Tibial nerve (tissue), 4 donors: ENCODE measurements around the gene MANBA. TPM values are rescaled to one million over a fixed set of nuclear protein-coding genes. Genes with fewer than 3 reads are reported as not detected.

ENCODE experiments used
- DNase-seq, 2 donors: peaks; one replicate each; pipeline ENCODE4 v3.0.0-alpha.2; 2019; ENCODE audit warnings: low spot score in 2 of 2
- H3K27ac ChIP-seq, 4 donors: fragments of 200-600 bp; sonication (generic) in 3 of 4; one replicate each; pipeline ENCODE4 v1.5.1; 2017 to 2019; ENCODE audit warnings: mild to moderate bottlenecking in 1 of 4
- H3K27me3 ChIP-seq, 2 donors: fragments of 200-600 bp; sonication (generic) in 1 of 2; one replicate each; pipeline versions ENCODE4 v1.5.1 to v1.6.0; 2017 to 2019
- H3K36me3 ChIP-seq, 3 donors: fragments of 200-600 bp; sonication (generic); one replicate each; pipeline ENCODE4 v1.5.1; 2018 to 2019
- H3K4me1 ChIP-seq, 4 donors: fragments of 200-600 bp; sonication (generic) in 3 of 4; one replicate each; pipeline ENCODE4 v1.5.1; 2017 to 2019
- H3K4me3 ChIP-seq, 4 donors: fragments of 200-600 bp; sonication (generic) in 3 of 4; one replicate each; pipeline ENCODE4 v1.5.1; 2017 to 2019; ENCODE audit warnings: mild to moderate bottlenecking in 1 of 4, moderate library complexity in 1 of 4
- H3K9me3 ChIP-seq, 4 donors: fragments of 200-600 bp; sonication (generic) in 3 of 4; one replicate each; pipeline ENCODE4 v1.5.1; 2017 to 2019
- CTCF ChIP-seq, 5 experiments: fragments of 200-600 bp in 3 of 5; fragments of 450-650 bp in 2 of 5; sonication (generic) in 3 of 5; IDR thresholded peaks; one replicate each; pipeline ENCODE4 v1.5.1; 2016 to 2019; ENCODE audit warnings: antibody characterized with exemption in 5 of 5, mild to moderate bottlenecking in 3 of 5, moderate library complexity in 2 of 5
- EP300 ChIP-seq, 2 donors: sonication (generic); formaldehyde crosslinking; IDR thresholded peaks; one replicate each; pipeline ENCODE4 v1.6.1; 2017; ENCODE audit warnings: antibody characterized with exemption in 2 of 2, mild to moderate bottlenecking in 1 of 2
- POLR2A ChIP-seq, 2 donors: fragments of 450-650 bp; IDR thresholded peaks; one replicate each; pipeline ENCODE4 v1.6.1; 2017; ENCODE audit warnings: antibody characterized with exemption in 2 of 2, mild to moderate bottlenecking in 2 of 2, moderate library complexity in 2 of 2
- WGBS, 2 donors: methylation state at CpG; one replicate each; pipeline ENCODE4 v1.1.5; 2018; 5-methylcytosine and 5-hydroxymethylcytosine counted together
- total RNA-seq, 4 donors: library from RNA; depleted of rRNA; stranded (reverse); fragments of >200 nt; gene quantifications; one replicate each; pipeline ENCODE4 v1.1.0, GENCODE V29; 2016

MANBA gene
- total RNA-seq, 4 donors from 2014 or later, result 26.1 to 38.1 (median 31.9) TPM

GRCh38 chr4:102696758-102697157 lies 64.0 kb downstream of the MANBA start:
- 78 to 80% methylated on average over 3 of the region's 3 CpGs for WGBS, 2 donors
- no peak for TF ChIP-seq EP300 (IDR thresholded peaks at IDR 0.05)
- no peak for TF ChIP-seq POLR2A (IDR thresholded peaks at IDR 0.05)
- TF ChIP-seq CTCF (IDR thresholded peaks at IDR 0.05), result no peak
- H3K4me3 ChIP-seq, result no peak overlapping the region
- H3K9me3 ChIP-seq, result no peaks in the 10 kb centered on the region
- no peaks in the 10 kb centered on the region for H3K4me1 ChIP-seq
- H3K27me3 ChIP-seq, result no peaks in the 10 kb centered on the region
- DNase-seq, result no peak
- no peak overlapping the region for H3K27ac ChIP-seq
- peaks cover 0 to 36% (median 0%) of the 10 kb centered on the region in 3 donors for H3K36me3 ChIP-seq

GRCh38 chr4:102694791-102695190 lies 66.0 kb downstream of the MANBA start:
- H3K36me3 ChIP-seq, result peaks cover 0 to 45% (median 0%) of the 10 kb centered on the region in 3 donors
- H3K4me1 ChIP-seq, result no peaks in the 10 kb centered on the region
- no peak overlapping the region for H3K27ac ChIP-seq
- H3K27me3 ChIP-seq, result no peaks in the 10 kb centered on the region
- DNase-seq, result no peak
- TF ChIP-seq POLR2A (IDR thresholded peaks at IDR 0.05), result no peak
- TF ChIP-seq CTCF (IDR thresholded peaks at IDR 0.05), result no peak
- no peak for TF ChIP-seq EP300 (IDR thresholded peaks at IDR 0.05)
- no peak overlapping the region for H3K4me3 ChIP-seq
- WGBS, 2 donors, result 88 to 95% methylated on average over 3 of the region's 3 CpGs
- no peaks in the 10 kb centered on the region for H3K9me3 ChIP-seq

- Histone ChIP-seq H3K4me3 (no peak overlapping the region), H3K27ac (no peak overlapping the region), H3K36me3 (peaks cover 0 to 50% (median 0%) of the 10 kb centered on the region in 3 donors), H3K9me3 (no peaks in the 10 kb centered on the region), H3K4me1 (no peaks in the 10 kb centered on the region), H3K27me3 (no peaks in the 10 kb centered on the region)
- 84 to 94% methylated on average over 5 of the region's 5 CpGs for WGBS, 2 donors
- TF ChIP-seq POLR2A (IDR thresholded peaks at IDR 0.05) (no peak), CTCF (IDR thresholded peaks at IDR 0.05) (no peak), EP300 (IDR thresholded peaks at IDR 0.05) (no peak)
- no peak for DNase-seq
These were observed 66.9 kb downstream of the MANBA start for GRCh38 chr4:102693861-102694260.

GRCh38 chr4:102693262-102693850 lies 67.4 kb downstream of the MANBA start:
- Histone ChIP-seq H3K27me3 (no peaks in the 10 kb centered on the region), H3K4me3 (no peak overlapping the region), H3K4me1 (no peaks in the 10 kb centered on the region), H3K27ac (no peak overlapping the region), H3K9me3 (no peaks in the 10 kb centered on the region), H3K36me3 (peaks cover 0 to 55% (median 0%) of the 10 kb centered on the region in 3 donors)
- no peak for DNase-seq
- TF ChIP-seq EP300 (IDR thresholded peaks at IDR 0.05) (no peak), POLR2A (IDR thresholded peaks at IDR 0.05) (no peak), CTCF (IDR thresholded peaks at IDR 0.05) (no peak)
- WGBS, 2 donors, result 86 to 90% methylated on average over 4 of the region's 4 CpGs

- Histone ChIP-seq H3K4me3 (no peak overlapping the region), H3K36me3 (peaks cover 0 to 55% (median 0%) of the 10 kb centered on the region in 3 donors), H3K4me1 (no peaks in the 10 kb centered on the region), H3K9me3 (no peaks in the 10 kb centered on the region), H3K27ac (no peak overlapping the region), H3K27me3 (no peaks in the 10 kb centered on the region)
- no peak for TF ChIP-seq POLR2A (IDR thresholded peaks at IDR 0.05)
- TF ChIP-seq CTCF (IDR thresholded peaks at IDR 0.05), result no peak
- no peak for TF ChIP-seq EP300 (IDR thresholded peaks at IDR 0.05)
- DNase-seq, result no peak
- WGBS, 2 donors, result 81 to 86% methylated on average over 3 of the region's 3 CpGs
These were observed 68.3 kb downstream of the MANBA start for GRCh38 chr4:102692474-102692873.
